WTC11 (cell line): ENCODE data around the gene POLD1.

Source experiments
- JAZF1 ChIP-seq: fragments of 250-450 bp; sonication (Bioruptor Pico); IDR thresholded peaks from 2 replicates; pipeline ENCODE4 v1.9.0; 2021; ENCODE audit warnings: moderate library complexity, mild to moderate bottlenecking, inconsistent platforms
- NR1H2 ChIP-seq: sonication (generic); formaldehyde crosslinking; IDR thresholded peaks from 2 replicates; pipeline ENCODE4 v1.9.0; 2021; ENCODE audit warnings: mild to moderate bottlenecking, moderate library complexity, missing genetic modification reagents
- SMAD4 ChIP-seq: sonication (generic); formaldehyde crosslinking; IDR thresholded peaks from 2 replicates; pipeline ENCODE4 v1.8.0; 2022; ENCODE audit warnings: mild to moderate bottlenecking, missing genetic modification reagents
- TF ChIP-seq, protein P1 (sequence below): sonication (generic); formaldehyde crosslinking; IDR thresholded peaks from 2 replicates; pipeline ENCODE4 v1.8.1; 2022; ENCODE audit warnings: mild to moderate bottlenecking, missing genetic modification reagents, moderate library complexity, borderline replicate concordance
- TF ChIP-seq, protein P2 (sequence below): fragments of 200-600 bp; IDR thresholded peaks from 2 replicates; pipeline ENCODE4 v1.8.0; 2022; ENCODE audit warnings: antibody characterized with exemption
- TF ChIP-seq, protein P3 (sequence below): sonication (generic); formaldehyde crosslinking; IDR thresholded peaks from 2 replicates; pipeline ENCODE4 v1.8.1; 2023; ENCODE audit warnings: mild to moderate bottlenecking, missing genetic modification reagents
- TF ChIP-seq, protein P4 (sequence below): sonication (generic); formaldehyde crosslinking; IDR thresholded peaks from 2 replicates; pipeline ENCODE4 v1.8.1; 2023; ENCODE audit warnings: mild to moderate bottlenecking, missing genetic modification reagents, moderate library complexity
- TF ChIP-seq, protein P5 (sequence below): sonication (generic); formaldehyde crosslinking; IDR thresholded peaks from 2 replicates; pipeline ENCODE4 v1.8.1; 2023; ENCODE audit warnings: mild to moderate bottlenecking, missing genetic modification reagents
- TF ChIP-seq, protein P6 (sequence below): sonication (generic); formaldehyde crosslinking; IDR thresholded peaks from 2 replicates; pipeline ENCODE4 v1.8.0; 2022; ENCODE audit warnings: mild to moderate bottlenecking, missing genetic modification reagents

DNA sequence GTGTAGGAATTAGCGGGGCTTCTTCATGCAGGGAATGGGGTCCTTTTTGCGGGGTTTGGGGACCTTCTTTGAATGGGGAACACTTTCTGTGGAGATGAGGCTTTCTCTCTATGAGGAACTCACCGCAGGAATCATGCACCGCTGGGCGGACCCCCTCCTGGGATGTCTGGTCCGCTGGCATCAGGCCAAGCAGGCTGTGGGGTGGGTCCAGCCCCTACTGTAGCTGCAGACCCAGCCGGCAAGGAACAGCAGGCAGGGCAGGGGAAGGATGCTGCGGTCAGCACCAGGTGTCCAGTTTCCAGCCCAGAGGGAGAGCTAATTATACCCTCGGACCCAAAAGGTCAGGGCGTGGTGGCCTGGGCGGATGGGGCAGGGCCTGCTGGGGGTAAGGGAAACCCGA is 50.4 kb downstream of the POLD1 start:
- TF ChIP-seq, protein P1, sequence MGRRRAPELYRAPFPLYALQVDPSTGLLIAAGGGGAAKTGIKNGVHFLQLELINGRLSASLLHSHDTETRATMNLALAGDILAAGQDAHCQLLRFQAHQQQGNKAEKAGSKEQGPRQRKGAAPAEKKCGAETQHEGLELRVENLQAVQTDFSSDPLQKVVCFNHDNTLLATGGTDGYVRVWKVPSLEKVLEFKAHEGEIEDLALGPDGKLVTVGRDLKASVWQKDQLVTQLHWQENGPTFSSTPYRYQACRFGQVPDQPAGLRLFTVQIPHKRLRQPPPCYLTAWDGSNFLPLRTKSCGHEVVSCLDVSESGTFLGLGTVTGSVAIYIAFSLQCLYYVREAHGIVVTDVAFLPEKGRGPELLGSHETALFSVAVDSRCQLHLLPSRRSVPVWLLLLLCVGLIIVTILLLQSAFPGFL: no peak
- TF ChIP-seq NR1H2 (no peak), SMAD4 (CRISPR knock-in tag) (no peak), JAZF1 (CRISPR knock-in tag) (no peak)
- TF ChIP-seq, protein P2, sequence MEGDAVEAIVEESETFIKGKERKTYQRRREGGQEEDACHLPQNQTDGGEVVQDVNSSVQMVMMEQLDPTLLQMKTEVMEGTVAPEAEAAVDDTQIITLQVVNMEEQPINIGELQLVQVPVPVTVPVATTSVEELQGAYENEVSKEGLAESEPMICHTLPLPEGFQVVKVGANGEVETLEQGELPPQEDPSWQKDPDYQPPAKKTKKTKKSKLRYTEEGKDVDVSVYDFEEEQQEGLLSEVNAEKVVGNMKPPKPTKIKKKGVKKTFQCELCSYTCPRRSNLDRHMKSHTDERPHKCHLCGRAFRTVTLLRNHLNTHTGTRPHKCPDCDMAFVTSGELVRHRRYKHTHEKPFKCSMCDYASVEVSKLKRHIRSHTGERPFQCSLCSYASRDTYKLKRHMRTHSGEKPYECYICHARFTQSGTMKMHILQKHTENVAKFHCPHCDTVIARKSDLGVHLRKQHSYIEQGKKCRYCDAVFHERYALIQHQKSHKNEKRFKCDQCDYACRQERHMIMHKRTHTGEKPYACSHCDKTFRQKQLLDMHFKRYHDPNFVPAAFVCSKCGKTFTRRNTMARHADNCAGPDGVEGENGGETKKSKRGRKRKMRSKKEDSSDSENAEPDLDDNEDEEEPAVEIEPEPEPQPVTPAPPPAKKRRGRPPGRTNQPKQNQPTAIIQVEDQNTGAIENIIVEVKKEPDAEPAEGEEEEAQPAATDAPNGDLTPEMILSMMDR: no peak
- TF ChIP-seq, protein P3, sequence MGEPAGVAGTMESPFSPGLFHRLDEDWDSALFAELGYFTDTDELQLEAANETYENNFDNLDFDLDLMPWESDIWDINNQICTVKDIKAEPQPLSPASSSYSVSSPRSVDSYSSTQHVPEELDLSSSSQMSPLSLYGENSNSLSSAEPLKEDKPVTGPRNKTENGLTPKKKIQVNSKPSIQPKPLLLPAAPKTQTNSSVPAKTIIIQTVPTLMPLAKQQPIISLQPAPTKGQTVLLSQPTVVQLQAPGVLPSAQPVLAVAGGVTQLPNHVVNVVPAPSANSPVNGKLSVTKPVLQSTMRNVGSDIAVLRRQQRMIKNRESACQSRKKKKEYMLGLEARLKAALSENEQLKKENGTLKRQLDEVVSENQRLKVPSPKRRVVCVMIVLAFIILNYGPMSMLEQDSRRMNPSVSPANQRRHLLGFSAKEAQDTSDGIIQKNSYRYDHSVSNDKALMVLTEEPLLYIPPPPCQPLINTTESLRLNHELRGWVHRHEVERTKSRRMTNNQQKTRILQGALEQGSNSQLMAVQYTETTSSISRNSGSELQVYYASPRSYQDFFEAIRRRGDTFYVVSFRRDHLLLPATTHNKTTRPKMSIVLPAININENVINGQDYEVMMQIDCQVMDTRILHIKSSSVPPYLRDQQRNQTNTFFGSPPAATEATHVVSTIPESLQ (CRISPR knock-in tag): no peak
- TF ChIP-seq, protein P4, sequence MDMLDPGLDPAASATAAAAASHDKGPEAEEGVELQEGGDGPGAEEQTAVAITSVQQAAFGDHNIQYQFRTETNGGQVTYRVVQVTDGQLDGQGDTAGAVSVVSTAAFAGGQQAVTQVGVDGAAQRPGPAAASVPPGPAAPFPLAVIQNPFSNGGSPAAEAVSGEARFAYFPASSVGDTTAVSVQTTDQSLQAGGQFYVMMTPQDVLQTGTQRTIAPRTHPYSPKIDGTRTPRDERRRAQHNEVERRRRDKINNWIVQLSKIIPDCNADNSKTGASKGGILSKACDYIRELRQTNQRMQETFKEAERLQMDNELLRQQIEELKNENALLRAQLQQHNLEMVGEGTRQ (CRISPR knock-in tag): no peak
- TF ChIP-seq, protein P5, sequence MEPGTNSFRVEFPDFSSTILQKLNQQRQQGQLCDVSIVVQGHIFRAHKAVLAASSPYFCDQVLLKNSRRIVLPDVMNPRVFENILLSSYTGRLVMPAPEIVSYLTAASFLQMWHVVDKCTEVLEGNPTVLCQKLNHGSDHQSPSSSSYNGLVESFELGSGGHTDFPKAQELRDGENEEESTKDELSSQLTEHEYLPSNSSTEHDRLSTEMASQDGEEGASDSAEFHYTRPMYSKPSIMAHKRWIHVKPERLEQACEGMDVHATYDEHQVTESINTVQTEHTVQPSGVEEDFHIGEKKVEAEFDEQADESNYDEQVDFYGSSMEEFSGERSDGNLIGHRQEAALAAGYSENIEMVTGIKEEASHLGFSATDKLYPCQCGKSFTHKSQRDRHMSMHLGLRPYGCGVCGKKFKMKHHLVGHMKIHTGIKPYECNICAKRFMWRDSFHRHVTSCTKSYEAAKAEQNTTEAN (CRISPR knock-in tag): no peak
- TF ChIP-seq, protein P6, sequence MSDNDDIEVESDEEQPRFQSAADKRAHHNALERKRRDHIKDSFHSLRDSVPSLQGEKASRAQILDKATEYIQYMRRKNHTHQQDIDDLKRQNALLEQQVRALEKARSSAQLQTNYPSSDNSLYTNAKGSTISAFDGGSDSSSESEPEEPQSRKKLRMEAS (CRISPR knock-in tag): no peak
